ENCODE data around the gene MOB1B. TPM values are rescaled to one million over a fixed set of nuclear protein-coding genes. Genes with fewer than 3 reads are reported as not detected.

The MOB1B gene
- total and polyA plus RNA-seq, 2 experiments from 2014 or later, result 7.9 to 30.2 TPM

GRCh38 chr4:70984589-70984988 lies 82.4 kb downstream of the MOB1B start:
- no peak overlapping the region for H3K4me3 ChIP-seq
- DNase-seq (ENCODE audit: low spot score), result no peak
- Mint-ChIP-seq H3K4me3 (no peak overlapping the region), H3K36me3 (ENCODE audit: low read depth) (no peaks in the 10 kb centered on the region), H3K9me3 (no peaks in the 10 kb centered on the region), H3K4me1 (no peaks in the 10 kb centered on the region), H3K27ac (no peak overlapping the region), H3K27me3 (ENCODE audit: insufficient read depth, low read depth, poor library complexity) (no peaks in the 10 kb centered on the region)
- no peak for ATAC-seq
- no peaks in the 10 kb centered on the region for H3F3A ChIP-seq (replicated peaks; ENCODE audit: low read depth)
- H3K27ac ChIP-seq (ENCODE audit: low read depth), result no peak overlapping the region
- H3K27me3 ChIP-seq (ENCODE audit: insufficient read depth), result no peaks in the 10 kb centered on the region
- no peak overlapping the region for H2AFZ ChIP-seq
- no peaks in the 10 kb centered on the region for H3K4me1 ChIP-seq (ENCODE audit: insufficient read depth)
- TF ChIP-seq, protein P1, sequence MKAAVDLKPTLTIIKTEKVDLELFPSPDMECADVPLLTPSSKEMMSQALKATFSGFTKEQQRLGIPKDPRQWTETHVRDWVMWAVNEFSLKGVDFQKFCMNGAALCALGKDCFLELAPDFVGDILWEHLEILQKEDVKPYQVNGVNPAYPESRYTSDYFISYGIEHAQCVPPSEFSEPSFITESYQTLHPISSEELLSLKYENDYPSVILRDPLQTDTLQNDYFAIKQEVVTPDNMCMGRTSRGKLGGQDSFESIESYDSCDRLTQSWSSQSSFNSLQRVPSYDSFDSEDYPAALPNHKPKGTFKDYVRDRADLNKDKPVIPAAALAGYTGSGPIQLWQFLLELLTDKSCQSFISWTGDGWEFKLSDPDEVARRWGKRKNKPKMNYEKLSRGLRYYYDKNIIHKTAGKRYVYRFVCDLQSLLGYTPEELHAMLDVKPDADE (IDR thresholded peaks at IDR 0.05), result no peak
- TF ChIP-seq ZNF462 (CRISPR knock-in tag; IDR thresholded peaks at IDR 0.05) (no peak), ZNF114 (CRISPR knock-in tag; IDR thresholded peaks at IDR 0.05) (no peak), CREB1 (CRISPR knock-in tag; IDR thresholded peaks at IDR 0.05; ENCODE audit: low read depth) (no peak), JUNB (IDR thresholded peaks at IDR 0.05; ENCODE audit: unreplicated experiment) (no peak), EZH2 (IDR thresholded peaks at IDR 0.05; ENCODE audit: low read depth, unreplicated experiment) (no peak), REST (IDR thresholded peaks at IDR 0.05; ENCODE audit: unreplicated experiment) (no peak), STAT1 (IDR thresholded peaks at IDR 0.05; ENCODE audit: unreplicated experiment) (no peak), NANOG (IDR thresholded peaks at IDR 0.05; ENCODE audit: borderline replicate concordance) (no peak), EZH2phosphoT487 (IDR thresholded peaks at IDR 0.05; ENCODE audit: unreplicated experiment) (no peak), POLR2AphosphoS5 (IDR thresholded peaks at IDR 0.05; ENCODE audit: low read depth) (no peak), ZNF331 (CRISPR knock-in tag; IDR thresholded peaks at IDR 0.05; ENCODE audit: low read depth) (no peak)
- TF ChIP-seq, protein P2, sequence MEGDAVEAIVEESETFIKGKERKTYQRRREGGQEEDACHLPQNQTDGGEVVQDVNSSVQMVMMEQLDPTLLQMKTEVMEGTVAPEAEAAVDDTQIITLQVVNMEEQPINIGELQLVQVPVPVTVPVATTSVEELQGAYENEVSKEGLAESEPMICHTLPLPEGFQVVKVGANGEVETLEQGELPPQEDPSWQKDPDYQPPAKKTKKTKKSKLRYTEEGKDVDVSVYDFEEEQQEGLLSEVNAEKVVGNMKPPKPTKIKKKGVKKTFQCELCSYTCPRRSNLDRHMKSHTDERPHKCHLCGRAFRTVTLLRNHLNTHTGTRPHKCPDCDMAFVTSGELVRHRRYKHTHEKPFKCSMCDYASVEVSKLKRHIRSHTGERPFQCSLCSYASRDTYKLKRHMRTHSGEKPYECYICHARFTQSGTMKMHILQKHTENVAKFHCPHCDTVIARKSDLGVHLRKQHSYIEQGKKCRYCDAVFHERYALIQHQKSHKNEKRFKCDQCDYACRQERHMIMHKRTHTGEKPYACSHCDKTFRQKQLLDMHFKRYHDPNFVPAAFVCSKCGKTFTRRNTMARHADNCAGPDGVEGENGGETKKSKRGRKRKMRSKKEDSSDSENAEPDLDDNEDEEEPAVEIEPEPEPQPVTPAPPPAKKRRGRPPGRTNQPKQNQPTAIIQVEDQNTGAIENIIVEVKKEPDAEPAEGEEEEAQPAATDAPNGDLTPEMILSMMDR (conservative IDR thresholded peaks at IDR 0.05; ENCODE audit: low read depth in 2 of 2), result no peak
- no peaks in the 10 kb centered on the region for H3K9me2 ChIP-seq (ENCODE audit: insufficient read depth)
- H3K36me3 ChIP-seq (ENCODE audit: insufficient read depth), result no peaks in the 10 kb centered on the region
- no peaks in the 10 kb centered on the region for H3K79me2 ChIP-seq (replicated peaks; ENCODE audit: insufficient read depth)
- no peaks in the 10 kb centered on the region for H4K20me1 ChIP-seq (replicated peaks; ENCODE audit: insufficient read depth)
- no peak overlapping the region for H3K4me2 ChIP-seq

Data from GM23338 (cell line).